Stimulated activated CD8-positive, alpha-beta memory T cell treated with anti-CD3 and anti-CD28 coated beads, Interleukin-15, amount 100 ng/mL, for 1 hour (primary cell): Measurements from ENCODE around the gene CAP2.

Experiments used
- DNase-seq: peaks from one replicate; pipeline ENCODE4 v3.0.0-alpha.2; 2020; ENCODE audit warnings: low read depth

CAP2 gene

DNA sequence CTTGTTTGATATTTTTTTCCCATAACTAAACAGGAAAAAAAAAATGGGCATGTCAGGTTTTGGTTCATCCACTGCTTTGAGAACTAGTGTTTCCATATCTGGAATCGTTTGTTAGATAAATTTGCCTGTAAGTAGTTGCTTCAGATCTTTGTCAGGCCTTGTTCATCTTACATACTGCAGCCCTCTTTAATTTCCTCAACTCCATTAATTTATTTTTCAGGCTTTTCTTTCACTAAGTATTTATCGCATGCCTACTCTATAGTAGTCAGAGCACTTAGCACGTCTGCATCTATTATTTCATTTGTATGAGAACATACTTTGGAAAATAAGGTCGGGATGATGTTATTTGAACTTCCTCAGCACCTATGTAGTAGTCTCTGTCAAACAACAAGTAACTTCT, 80.9 kb downstream of the CAP2 start:
- DNase-seq, result no peak

GRCh38 chr6:17475606-17476244, 82.3 kb downstream of the CAP2 start:
- no peak for DNase-seq

- no peak for DNase-seq
These were observed 83.1 kb downstream of the CAP2 start for GRCh38 chr6:17476511-17476910.

GRCh38 chr6:17477356-17477755, 84.0 kb downstream of the CAP2 start:
- DNase-seq, result no peak

GRCh38 chr6:17478223-17478907, 85.0 kb downstream of the CAP2 start:
- no peak for DNase-seq

DNA sequence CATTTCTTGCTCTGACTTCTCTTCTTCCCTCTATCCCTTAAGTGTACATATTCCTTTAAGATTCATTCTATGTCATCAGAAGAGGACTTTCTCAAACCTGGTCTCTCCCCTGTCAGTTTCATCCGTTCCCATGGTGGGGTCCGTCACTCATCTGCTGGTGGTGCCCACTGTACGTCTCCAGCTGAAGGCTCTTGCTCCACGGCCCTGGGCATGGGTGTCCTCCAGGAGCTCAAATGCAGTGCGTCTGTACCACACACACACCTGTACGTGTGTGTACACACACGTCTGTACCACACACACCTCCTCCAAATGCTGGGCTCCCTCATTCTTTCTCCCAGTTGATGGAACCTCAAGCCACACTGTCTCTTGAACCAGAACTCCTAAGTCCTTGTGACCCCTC, 85.6 kb downstream of the CAP2 start:
- DNase-seq, result no peak

DNA sequence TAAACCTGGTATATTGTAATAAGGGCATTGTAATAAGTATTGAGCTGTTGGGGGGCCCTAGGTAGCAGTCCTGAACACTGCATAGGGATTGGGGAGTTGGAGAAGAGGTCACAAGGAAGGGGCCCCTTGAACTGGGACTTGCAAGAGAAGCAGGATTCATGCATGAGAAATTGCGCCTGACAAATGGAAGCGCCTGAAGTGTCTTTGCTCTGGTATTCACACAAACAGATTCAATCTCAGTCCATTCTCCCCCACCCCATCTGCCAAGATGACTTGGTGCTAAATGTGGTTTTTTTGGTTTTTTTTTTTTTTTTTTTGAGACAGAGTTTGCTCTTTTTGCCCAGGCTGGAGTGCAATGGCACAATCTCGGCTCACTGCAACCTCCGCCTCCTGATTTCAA, 87.1 kb downstream of the CAP2 start:
- no peak for DNase-seq

DNA sequence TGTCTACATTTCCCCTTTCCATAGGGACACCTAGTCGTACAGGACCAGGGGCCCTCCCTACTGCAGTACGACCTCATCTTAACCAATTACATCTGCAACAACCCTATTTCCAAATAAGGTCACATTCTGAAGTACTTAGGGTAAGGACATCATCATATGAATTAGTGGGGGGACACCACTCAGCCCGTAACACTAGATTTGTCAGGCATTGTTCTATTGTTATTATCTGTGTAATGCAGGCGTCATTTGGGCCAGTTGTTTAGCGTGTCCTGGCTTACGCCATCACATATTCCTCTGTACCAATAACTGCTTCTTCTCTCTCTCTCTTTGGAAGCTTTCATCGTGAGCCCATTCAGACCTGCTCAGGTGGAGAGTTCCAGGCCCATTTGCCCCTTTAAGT, 89.3 kb downstream of the CAP2 start:
- no peak for DNase-seq

GRCh38 chr6:17483391-17484016, 90.1 kb downstream of the CAP2 start:
- no peak for DNase-seq

DNA sequence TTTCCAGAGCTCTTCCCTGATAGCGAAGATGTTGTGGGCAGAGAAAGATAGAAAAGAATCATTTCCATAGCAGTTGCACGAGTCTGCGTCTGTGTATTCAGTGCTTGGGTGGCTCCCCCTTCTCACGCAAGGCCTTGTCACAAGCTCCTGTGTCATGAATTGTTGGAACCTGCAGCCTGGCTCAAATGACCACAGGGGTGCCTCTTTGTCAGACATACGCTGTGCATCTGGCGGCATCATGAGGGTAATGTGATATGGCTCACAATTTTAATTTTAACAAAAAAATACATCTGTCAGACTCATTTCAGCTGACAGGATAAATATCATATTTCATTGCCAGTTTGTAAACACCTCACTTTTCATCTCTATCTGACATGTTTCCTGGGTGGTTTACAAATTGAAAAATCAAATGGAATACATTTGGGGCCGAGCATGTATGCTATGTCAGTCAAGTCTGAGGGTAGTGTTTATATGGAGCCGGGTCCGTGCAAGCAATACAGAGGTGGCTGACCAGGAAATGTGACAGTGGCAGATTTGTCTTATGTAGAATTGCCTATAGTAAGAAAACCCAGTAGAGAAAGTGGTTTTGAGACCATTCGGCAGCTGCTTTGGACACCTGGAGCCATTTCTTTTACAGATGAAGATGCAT, 90.9 kb downstream of the CAP2 start:
- DNase-seq, result no peak

- DNase-seq, result no peak
These were observed 91.8 kb downstream of the CAP2 start for GRCh38 chr6:17485181-17485580.

- DNase-seq, result no peak
These were observed 92.6 kb downstream of the CAP2 start for GRCh38 chr6:17485946-17486345.

- DNase-seq, result no peak
These were observed 93.3 kb downstream of the CAP2 start for GRCh38 chr6:17486680-17487079.

DNA sequence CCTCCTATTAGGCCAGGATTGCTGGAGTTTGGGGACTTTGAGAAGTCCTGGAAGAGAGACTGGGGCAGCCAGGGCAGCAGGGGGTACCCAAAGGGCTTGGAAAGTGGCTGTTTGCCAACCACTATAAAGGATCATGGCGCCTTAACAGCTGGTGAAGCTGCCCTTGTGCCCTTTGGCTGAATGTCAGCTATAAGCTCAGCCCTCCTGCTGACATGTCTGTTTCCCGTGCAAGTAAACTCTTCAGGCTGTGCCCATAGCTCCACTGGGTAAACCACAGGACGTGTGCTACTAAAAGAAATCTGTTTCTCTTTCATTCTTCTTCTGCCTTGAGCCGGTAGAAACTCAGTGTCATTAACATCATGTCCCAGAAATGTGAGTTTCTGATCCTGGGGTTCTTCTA, 97.3 kb downstream of the CAP2 start:
- DNase-seq, result no peak

DNA sequence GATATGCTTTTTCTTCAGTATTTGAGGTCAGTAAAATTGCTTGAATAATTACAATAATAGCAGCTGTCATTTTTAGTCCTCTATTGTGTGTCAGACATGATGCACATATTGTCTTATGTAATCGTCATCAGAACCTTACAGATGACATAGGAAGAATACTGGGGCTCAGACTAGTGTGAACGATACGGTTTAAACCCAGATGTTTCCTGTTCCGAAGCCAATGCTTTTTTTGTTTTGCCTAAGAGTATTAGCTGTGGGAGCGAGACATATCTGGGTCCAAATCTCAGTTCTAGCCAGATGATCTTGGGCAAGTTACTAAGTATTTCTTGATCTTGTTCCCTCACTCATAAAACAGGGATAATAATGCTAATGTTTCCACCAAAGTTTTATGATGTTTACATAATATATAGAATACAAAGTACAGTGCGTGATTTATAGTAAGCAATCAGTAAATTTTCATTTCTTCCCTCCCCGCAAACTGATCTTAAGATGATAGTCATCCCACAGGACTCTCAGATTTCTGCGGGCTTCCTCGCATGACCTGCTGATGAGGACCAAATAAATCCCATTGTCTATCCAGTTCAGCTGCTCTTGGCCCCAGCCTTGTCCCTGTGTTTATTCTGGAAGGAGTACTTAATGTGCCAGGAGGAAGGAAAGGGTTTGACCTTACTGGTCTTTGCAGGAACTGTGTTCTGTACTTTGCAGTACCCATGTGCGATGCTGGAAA, 98.2 kb downstream of the CAP2 start:
- no peak for DNase-seq

- DNase-seq, result no peak
These were observed 99.0 kb downstream of the CAP2 start for GRCh38 chr6:17492350-17492749.

DNA sequence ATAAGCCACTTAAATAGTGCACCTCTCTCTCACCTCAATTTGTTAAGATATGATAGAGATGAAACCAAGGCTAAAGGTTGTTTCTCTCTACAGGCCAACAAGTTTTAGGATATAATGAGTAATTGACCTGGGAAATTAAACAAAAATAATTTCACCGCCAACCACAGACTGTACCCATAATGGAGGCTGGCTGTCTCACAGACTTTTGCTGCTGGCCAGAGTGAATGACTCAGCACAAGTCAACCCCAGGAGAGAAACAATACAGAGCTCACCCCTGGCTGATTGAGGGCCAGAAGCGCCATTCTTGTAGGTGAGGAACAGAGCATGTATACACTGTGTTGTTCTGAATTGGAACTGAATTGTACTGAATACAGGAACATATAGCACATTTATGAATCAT, 99.9 kb downstream of the CAP2 start:
- DNase-seq, result no peak

DNA sequence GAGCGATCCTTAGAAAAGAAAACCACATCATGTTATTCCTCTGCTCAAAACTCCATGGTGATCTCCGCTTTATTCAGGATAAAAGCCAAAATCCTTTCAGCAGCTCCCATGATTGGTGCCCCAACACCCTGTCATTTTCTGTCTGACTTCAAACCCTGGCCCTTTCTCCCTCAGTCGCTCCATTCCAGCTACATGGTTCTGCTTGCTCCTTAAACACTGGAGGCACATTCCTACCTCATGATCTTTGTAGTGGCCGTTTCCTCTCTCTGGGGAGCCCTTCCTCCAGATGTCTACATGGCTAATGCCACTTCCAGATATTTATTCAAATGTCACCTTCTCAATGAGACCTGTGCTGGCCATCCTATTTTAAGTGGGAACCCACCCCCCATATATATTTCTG, 100.8 kb downstream of the CAP2 start:
- no peak for DNase-seq

GRCh38 chr6:17494919-17495318, 101.5 kb downstream of the CAP2 start:
- no peak for DNase-seq

DNA sequence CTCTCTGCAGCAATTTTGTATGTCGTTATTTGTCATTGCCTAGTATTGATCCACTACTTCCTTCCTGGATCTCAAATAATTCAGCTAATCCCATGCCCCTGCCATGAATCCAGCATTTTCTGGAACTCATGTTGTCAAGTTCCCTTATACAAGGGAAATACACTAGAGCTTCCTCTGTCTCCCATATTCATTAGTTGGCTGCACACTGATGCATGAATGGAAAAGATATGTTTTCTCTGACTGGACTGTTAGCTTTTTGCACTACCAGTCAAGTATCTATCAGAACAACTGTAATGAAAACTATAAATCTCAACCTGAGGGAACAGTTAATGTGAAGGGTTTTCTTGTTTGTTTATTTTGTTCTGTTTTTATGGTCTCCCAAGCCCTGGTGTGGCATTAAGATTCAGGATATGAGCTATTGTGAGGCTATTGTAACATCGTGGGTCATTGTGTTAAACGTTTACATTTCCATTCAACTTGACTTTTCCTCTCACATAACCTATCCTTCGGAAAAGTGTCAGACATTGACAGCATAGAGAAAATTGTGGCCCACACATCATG, 104.2 kb downstream of the CAP2 start:
- no peak for DNase-seq

DNA sequence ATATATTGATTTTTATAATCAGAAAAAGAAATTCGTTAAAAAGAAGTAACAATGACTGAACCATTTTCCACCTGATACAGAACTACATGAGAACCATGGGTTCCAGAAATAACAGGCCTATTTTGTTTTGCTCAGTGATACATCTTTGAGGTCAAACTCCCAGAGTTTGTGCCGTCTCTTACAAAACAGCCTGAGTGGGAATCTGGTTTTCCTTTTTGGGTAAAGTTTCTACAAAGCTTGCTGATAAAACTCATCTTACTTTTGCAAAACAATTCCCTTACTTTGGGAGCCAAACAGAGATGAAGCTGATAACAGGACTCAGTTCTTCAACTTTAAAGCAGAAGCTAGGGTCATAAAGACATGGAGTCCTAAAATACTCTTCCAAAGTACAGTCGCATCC, 108.0 kb downstream of the CAP2 start:
- DNase-seq, result no peak
